GM21390 (cell line): ENCODE data around the gene TRAF3IP1.
"Not testable (repeated sequence)": the region's sequence is repeated elsewhere in the genome, so short reads cannot be mapped to it uniquely, and the experiment has no call there.

Source experiments
- ATAC-seq: cut with Tn5 transposase; IDR thresholded peaks from one replicate; pipeline ENCODE4 v1.9.1; 2021; ENCODE audit not compliant: unreplicated experiment

Gene TRAF3IP1

GRCh38 chr2:238306672-238306998, 13.7 kb upstream of the TRAF3IP1 start:
- ATAC-seq: no peak

DNA sequence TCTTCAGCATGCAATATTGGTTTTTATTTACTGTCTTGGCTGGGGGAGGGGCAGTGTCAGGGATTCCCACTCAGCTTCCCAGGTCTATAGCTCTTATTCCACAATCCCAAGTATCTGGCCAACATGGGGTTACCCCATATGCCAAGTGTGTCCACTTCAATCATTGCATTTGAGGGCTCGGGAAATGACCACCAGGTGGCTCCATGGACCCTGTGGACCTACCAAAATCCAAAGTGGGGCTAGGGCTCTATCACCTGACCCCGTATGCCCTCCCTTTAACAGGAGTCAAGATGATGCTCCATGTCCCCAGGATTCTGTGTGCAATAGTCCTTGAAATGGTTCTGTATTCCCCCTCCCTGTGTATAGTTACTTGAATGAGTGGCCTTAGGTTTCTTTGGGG, 12.1 kb upstream of the TRAF3IP1 start:
- ATAC-seq: no peak

DNA sequence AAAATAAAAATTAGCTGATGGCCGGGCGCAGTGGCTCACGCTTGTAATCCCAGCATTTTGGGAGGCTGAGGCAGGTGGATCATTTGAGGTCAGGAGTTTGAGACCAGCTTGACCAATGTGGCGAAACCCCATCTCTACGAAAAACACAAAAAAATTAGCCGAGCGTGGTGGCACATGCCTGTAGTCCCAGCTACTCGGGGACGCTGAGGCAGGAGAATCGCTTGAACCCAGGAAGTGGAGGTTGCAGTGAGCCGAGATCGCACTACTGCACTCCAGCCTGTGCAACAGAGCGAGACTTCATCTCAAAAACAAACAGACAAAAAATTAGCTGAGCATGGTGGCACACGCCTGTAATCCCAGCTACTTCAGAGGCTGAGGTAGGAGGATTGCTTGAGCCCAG, 9.6 kb upstream of the TRAF3IP1 start:
- ATAC-seq: not testable (repeated sequence)

- no peak for ATAC-seq
Observed at GRCh38 chr2:238313289-238313990, 6.9 kb upstream of the TRAF3IP1 start.

DNA sequence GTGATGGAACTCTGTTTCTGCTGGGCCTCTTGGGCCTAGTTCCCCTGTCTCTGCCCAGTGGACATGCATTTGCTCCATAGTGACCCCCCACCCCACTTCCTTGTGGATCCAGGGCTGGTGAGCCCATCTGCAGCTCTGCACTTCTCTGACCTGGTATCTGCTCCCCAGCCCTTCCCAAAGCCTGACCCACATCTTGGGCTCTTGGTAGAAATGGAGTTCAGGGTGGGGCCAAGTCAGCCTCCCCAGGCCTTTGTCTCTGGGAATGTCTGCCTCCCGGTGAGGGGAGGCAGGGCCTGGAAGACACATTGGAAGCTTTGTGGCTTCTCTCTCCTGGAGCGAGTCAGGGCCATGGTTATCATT, 6.3 kb upstream of the TRAF3IP1 start:
- no peak for ATAC-seq

GRCh38 chr2:238314576-238314975, 5.7 kb upstream of the TRAF3IP1 start:
- no peak for ATAC-seq

GRCh38 chr2:238315031-238315595, 5.2 kb upstream of the TRAF3IP1 start:
- ATAC-seq: no peak

DNA sequence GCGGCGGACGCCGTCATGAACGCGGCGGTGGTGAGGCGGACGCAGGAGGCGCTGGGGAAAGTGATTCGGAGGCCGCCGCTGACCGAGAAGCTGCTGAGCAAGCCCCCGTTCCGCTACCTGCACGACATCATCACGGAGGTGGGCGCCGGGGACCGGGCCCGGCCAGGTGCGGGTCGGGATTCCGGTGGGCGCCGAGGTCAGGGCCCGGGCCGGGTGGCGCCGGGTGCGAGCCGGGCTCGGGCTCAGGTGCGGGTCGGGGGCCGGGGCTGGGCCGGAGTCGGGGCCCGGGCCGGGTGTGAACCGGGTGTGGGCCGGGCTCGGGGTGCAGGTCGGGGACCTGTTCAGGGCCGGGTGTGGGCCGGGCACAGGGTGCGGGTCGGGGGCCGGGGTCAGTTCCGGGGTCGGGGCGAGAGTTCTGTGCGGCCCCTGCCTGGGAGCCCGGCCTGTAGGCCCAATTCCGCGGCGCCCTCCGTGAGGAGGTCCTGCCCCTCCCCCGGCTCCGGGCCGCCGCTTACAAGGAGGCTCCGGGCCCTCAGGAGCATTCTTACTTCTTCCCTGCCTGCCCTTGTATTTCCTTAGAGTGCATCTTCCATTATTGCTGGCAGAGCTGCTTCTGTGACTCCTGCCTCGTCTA, 447 bp downstream of the TRAF3IP1 start:
- peak; percentile 37 for ATAC-seq

DNA sequence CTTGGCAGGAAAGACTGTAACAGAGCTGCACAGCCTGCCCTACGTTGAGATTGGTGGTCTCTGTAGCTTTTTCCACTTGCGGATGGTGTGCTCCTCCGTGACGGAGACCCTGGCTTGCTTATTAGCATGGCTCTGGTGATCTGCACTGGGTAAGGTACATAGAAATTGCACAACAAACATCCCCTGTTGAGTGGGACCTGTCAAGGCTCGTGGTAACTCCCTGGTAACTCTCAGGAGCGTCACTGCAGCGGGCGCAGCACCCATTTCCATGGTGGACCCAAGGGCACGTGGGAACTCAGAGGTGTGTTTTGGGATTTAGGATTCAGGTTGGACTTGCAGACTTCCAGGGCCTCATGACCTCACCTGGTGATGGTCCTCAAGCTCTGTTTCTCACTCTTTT, 1.1 kb downstream of the TRAF3IP1 start:
- no peak for ATAC-seq

GRCh38 chr2:238322001-238322411, 1.7 kb downstream of the TRAF3IP1 start:
- ATAC-seq: no peak

- ATAC-seq: not testable (repeated sequence)
Observed at GRCh38 chr2:238324248-238324647, 3.9 kb downstream of the TRAF3IP1 start.

- no peak for ATAC-seq
Observed at GRCh38 chr2:238325694-238326093, 5.4 kb downstream of the TRAF3IP1 start.

GRCh38 chr2:238326801-238327365, 6.6 kb downstream of the TRAF3IP1 start:
- ATAC-seq: no peak

DNA sequence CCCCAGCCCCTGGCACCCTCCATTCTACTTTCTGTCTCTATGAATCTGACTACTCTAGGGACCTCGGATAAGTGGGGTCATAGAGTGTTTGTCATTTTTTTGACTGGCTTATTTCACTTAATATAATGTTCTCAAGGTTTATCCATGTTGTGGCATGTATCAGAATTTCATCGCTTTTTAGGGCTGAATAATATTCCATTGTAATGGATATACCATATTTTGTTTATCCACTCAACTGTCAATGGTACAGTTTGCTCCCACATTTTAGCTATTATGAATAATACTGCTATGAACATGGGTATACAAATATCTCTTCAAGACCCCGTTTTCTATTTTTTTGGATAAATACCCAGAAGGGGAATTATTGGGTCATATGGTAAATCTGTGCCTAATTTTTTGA, 7.4 kb downstream of the TRAF3IP1 start:
- no peak for ATAC-seq

GRCh38 chr2:238330391-238330790, 10.1 kb downstream of the TRAF3IP1 start:
- ATAC-seq: no peak

DNA sequence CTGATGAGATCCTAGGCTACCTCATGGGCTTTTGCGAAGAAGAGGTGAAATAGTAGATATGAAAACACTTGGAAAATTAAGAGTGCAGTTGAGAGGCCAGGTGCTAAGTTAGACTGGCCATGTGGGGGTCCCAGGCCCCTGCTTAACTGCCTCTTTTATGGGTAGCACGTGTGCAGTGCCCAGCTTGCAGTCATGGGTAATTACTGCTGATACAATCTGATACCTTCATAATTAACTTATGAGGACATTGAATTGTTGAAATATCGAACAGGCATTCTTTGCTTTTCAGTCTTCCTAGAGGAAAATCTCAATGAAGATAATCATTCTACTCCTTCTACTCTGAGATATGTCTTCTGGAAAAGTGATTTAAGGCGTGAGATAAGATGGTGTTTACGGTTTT, 11.6 kb downstream of the TRAF3IP1 start:
- ATAC-seq: no peak

- no peak for ATAC-seq
Observed at GRCh38 chr2:238334885-238335284, 14.6 kb downstream of the TRAF3IP1 start.

- ATAC-seq: not testable (repeated sequence)
Observed at GRCh38 chr2:238335591-238335990, 15.3 kb downstream of the TRAF3IP1 start.

DNA sequence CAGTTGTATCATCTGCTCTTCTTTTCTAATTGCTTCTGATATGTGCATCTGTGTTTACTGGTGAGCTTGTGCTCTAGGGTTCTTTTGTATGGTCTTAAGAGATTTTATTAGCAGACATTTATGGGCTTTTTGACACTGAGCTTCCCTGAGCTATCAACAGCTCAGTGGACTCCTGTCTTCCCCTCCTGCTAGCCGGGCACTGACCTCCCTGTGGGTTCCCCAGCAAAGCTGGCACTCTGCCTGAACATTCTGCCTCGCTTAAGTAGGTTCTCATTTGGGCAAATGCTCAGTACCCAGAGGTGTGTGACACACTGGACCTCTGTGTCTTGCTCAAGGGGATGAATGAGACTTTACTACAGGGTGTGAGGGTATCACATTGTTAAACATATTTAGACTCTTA, 15.8 kb downstream of the TRAF3IP1 start:
- no peak for ATAC-seq

DNA sequence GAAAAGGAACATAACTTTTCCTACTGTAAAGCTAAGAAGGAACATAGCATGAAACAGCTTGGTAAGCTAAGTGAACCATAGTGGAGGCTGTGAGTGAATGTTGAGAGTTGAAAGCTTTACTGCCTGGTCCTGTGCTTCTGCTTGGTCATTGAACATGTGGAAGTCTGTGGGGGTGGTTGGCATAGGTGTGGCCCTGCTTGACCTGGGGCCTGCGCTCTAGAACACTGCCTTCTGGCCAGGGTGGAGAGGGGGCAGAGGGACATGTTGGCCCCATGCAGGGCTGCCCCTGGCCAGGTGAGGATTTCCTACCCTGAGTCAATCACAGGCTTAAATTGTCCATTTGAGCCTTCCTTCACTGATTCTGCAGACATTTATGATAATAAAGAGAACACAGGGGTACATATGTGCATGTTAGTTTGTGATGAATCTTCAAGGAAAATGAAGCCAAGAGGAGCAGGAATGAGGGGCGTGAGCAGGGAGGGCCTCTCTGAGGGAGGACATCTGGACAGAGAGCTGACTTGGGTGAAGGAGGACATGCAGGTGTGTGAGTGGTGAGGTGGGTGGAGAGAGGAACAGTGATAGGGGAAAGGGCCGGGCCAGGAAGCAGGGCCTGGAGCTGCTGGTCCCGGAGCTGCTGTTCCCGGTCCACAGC, 16.6 kb downstream of the TRAF3IP1 start:
- ATAC-seq: no peak

DNA sequence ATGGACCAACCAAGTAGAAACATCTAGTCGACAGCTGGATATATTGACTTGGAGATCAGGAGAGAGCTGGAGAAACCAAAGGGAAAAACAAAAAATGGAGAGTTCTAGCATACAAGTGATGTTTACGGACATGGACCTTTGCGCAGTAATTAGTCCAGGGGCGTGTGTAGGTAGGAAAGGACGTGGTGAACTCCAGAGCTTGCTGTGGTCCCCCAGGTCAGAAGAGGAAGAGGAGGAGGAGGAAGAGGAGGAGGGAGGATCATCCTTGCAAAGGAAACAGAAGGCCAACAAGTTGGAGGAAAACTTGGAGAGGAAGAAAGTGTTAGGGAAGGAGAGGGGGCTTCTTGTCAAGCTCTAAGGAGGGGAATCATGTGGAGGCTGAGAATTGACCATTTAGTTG, 17.5 kb downstream of the TRAF3IP1 start:
- no peak for ATAC-seq
